ENCODE data around the gene METTL13.
"Not testable (repeated sequence)": the region's sequence is repeated elsewhere in the genome, so short reads cannot be mapped to it uniquely, and the experiment has no call there.

The METTL13 gene

GRCh38 chr1:171769754-171770153 is 11.7 kb upstream of the METTL13 start:
- no peak for DNase-seq (ENCODE audit: low read depth, low spot score)

- DNase-seq (ENCODE audit: low read depth, low spot score), result no peak
Observed at GRCh38 chr1:171772312-171772711, 9.1 kb upstream of the METTL13 start.

GRCh38 chr1:171780583-171781175 is 781 bp upstream of the METTL13 start:
- DNase-seq (ENCODE audit: low read depth, low spot score), result no peak

GRCh38 chr1:171783816-171784530 is 2.5 kb downstream of the METTL13 start:
- DNase-seq (ENCODE audit: low read depth, low spot score), result no peak

GRCh38 chr1:171784784-171785183 is 3.3 kb downstream of the METTL13 start:
- no peak for DNase-seq (ENCODE audit: low read depth, low spot score)

- no peak for DNase-seq (ENCODE audit: low read depth, low spot score)
Observed at GRCh38 chr1:171785766-171786165, 4.3 kb downstream of the METTL13 start.

- DNase-seq (ENCODE audit: low read depth, low spot score), result no peak
Observed at GRCh38 chr1:171786534-171786933, 5.1 kb downstream of the METTL13 start.

GRCh38 chr1:171787686-171788480 is 6.4 kb downstream of the METTL13 start:
- no peak for DNase-seq (ENCODE audit: low read depth, low spot score)

GRCh38 chr1:171788696-171789095 is 7.2 kb downstream of the METTL13 start:
- DNase-seq (ENCODE audit: low read depth, low spot score), result no peak

GRCh38 chr1:171790318-171790717 is 8.9 kb downstream of the METTL13 start:
- no peak for DNase-seq (ENCODE audit: low read depth, low spot score)

GRCh38 chr1:171792656-171793369 is 11.4 kb downstream of the METTL13 start:
- DNase-seq (ENCODE audit: low read depth, low spot score), result no peak

- no peak for DNase-seq (ENCODE audit: low read depth, low spot score)
Observed at GRCh38 chr1:171793636-171794035, 12.2 kb downstream of the METTL13 start.

- DNase-seq (ENCODE audit: low read depth, low spot score), result no peak
Observed at GRCh38 chr1:171794085-171794484, 12.6 kb downstream of the METTL13 start.

GRCh38 chr1:171796592-171796991 is 15.1 kb downstream of the METTL13 start:
- no peak for DNase-seq (ENCODE audit: low read depth, low spot score)

- DNase-seq (ENCODE audit: low read depth, low spot score), result no peak
Observed at GRCh38 chr1:171798311-171798710, 16.9 kb downstream of the METTL13 start.

GRCh38 chr1:171798765-171799164 is 17.3 kb downstream of the METTL13 start:
- DNase-seq (ENCODE audit: low read depth, low spot score), result no peak

GRCh38 chr1:171799166-171799565 is 17.7 kb downstream of the METTL13 start:
- no peak for DNase-seq (ENCODE audit: low read depth, low spot score)

GRCh38 chr1:171799698-171800097 is 18.2 kb downstream of the METTL13 start:
- not testable (repeated sequence) for DNase-seq (ENCODE audit: low read depth, low spot score)

- DNase-seq (ENCODE audit: low read depth, low spot score), result no peak
Observed at GRCh38 chr1:171800342-171800741, 18.9 kb downstream of the METTL13 start.

GRCh38 chr1:171800851-171801250 is 19.4 kb downstream of the METTL13 start:
- no peak for DNase-seq (ENCODE audit: low read depth, low spot score)

GRCh38 chr1:171801487-171801891 is 20.0 kb downstream of the METTL13 start:
- peak; percentile 54 for DNase-seq (ENCODE audit: low read depth, low spot score)

GRCh38 chr1:171802207-171802606 is 20.7 kb downstream of the METTL13 start:
- DNase-seq (ENCODE audit: low read depth, low spot score), result no peak
